Lower lobe of right lung (tissue), 2 donors: ENCODE data around the gene MPND. TPM values are rescaled to one million over a fixed set of nuclear protein-coding genes. Genes with fewer than 3 reads are reported as not detected.
A peak's percentile ranks its signal among the peaks of the same experiment; 100 is the strongest.

Experiments used
- ATAC-seq, 2 donors: fragments of 200-7000 bp; cut with Tn5 transposase; one replicate each; pipeline ENCODE4 v1.9.1; 2020 to 2022; ENCODE audit warnings: mild to moderate bottlenecking in 2 of 2, moderate library complexity in 2 of 2
- DNase-seq: peaks from one replicate; pipeline ENCODE4 v3.0.0-alpha.2; 2020
- H3K27ac ChIP-seq: fragments of 200-600 bp; one replicate; pipeline ENCODE4 v1.8.0; 2022
- H3K27me3 ChIP-seq: fragments of 200-600 bp; one replicate; pipeline ENCODE4 v1.8.0; 2022; ENCODE audit warnings: low read depth
- H3K36me3 ChIP-seq: fragments of 200-600 bp; one replicate; pipeline ENCODE4 v1.8.0; 2022; ENCODE audit warnings: mild to moderate bottlenecking
- H3K4me1 ChIP-seq: fragments of 200-600 bp; one replicate; pipeline ENCODE4 v1.8.0; 2022
- H3K4me3 ChIP-seq: fragments of 200-600 bp; one replicate; pipeline ENCODE4 v1.8.0; 2022; ENCODE audit warnings: mild to moderate bottlenecking
- H3K9me3 ChIP-seq: fragments of 200-600 bp; one replicate; pipeline ENCODE4 v1.8.0; 2022
- CTCF ChIP-seq: fragments of 200-600 bp; IDR thresholded peaks from one replicate; pipeline ENCODE4 v1.8.0; 2022; ENCODE audit warnings: antibody characterized with exemption, mild to moderate bottlenecking
- intact Hi-C: fragments of 100-400 bp; cut with DNase I; formaldehyde crosslinking; loops from one replicate; pipeline ENCODE4 v1.11.0; 2022
- total RNA-seq: library from RNA; stranded (reverse); fragmentation: NEBNext Ultra II Directional; extraction: Animal tissue kit (Norgen Biotek cat#: 25700); gene quantifications from one replicate; pipeline ENCODE4 v1.2.1, GENCODE V29; 2021
- donor health status: DM: no; HTN: yes; CAD: no; lungs with severe emphysema.

The MPND gene
- total RNA-seq, 1 donor from 2014 or later = 41.2 TPM

GRCh38 chr19:4396949-4397783 is 53.8 kb downstream of the MPND start:
- Histone ChIP-seq H3K27ac (no peak overlapping the region), H3K4me1 (peaks cover 62% of the 10 kb centered on the region), H3K27me3 (no peaks in the 10 kb centered on the region), H3K36me3 (peaks cover 35% of the 10 kb centered on the region), H3K9me3 (no peaks in the 10 kb centered on the region), H3K4me3 (no peak overlapping the region)
- intact Hi-C loops = no loop called here
- ATAC-seq (no peak), DNase-seq (no peak)
- no peak for TF ChIP-seq CTCF

- Histone ChIP-seq H3K27me3 (no peaks in the 10 kb centered on the region), H3K4me1 (peaks cover 51% of the 10 kb centered on the region), H3K4me3 (peak overlapping the region; percentile 97), H3K9me3 (no peaks in the 10 kb centered on the region), H3K36me3 (peaks cover 34% of the 10 kb centered on the region), H3K27ac (peak overlapping the region; percentile 94)
- ATAC-seq (peak; percentile 44 to 47), DNase-seq (no peak)
- intact Hi-C loops = no loop called here
- TF ChIP-seq CTCF = no peak
These were observed 56.4 kb downstream of the MPND start for GRCh38 chr19:4399812-4400134.

- H3K36me3 ChIP-seq = peaks cover 28% of the 10 kb centered on the region
- H3K9me3 ChIP-seq = no peaks in the 10 kb centered on the region
- peak within 1 kb of the TSS; percentile 94 for H3K27ac ChIP-seq
- intact Hi-C loops = no loop called here
- peaks cover 51% of the 10 kb centered on the region for H3K4me1 ChIP-seq
- TF ChIP-seq CTCF = peak; percentile 81
- peak within 1 kb of the TSS; percentile 97 for H3K4me3 ChIP-seq
- no peaks in the 10 kb centered on the region for H3K27me3 ChIP-seq
- ATAC-seq = peak; percentile 82 to 94
- DNase-seq = peak; percentile 95
These were observed 57.0 kb downstream of the MPND start, which contains the start of gene SH3GL1 for GRCh38 chr19:4400135-4400936. Gene SH3GL1, minus strand, starts transcription at chr19:4400547. Its CDS starts 179 bp downstream, at chr19:4400368.

GRCh38 chr19:4401769-4402170 is 58.4 kb downstream of the MPND start:
- no peaks in the 10 kb centered on the region for H3K9me3 ChIP-seq
- DNase-seq (no peak), ATAC-seq (no peak)
- TF ChIP-seq CTCF = no peak
- peak overlapping the region; percentile 80 for H3K27ac ChIP-seq
- H3K4me3 ChIP-seq = peak overlapping the region; percentile 76
- no peaks in the 10 kb centered on the region for H3K27me3 ChIP-seq
- peaks cover 15% of the 10 kb centered on the region for H3K36me3 ChIP-seq
- H3K4me1 ChIP-seq = peaks cover 46% of the 10 kb centered on the region
- intact Hi-C loops = no loop called here

- Histone ChIP-seq H3K27ac (peak within 1 kb of the TSS; percentile 80), H3K4me3 (peak within 1 kb of the TSS; percentile 76), H3K4me1 (peaks cover 40% of the 10 kb centered on the region), H3K9me3 (no peaks in the 10 kb centered on the region), H3K36me3 (peaks cover 8% of the 10 kb centered on the region), H3K27me3 (no peaks in the 10 kb centered on the region)
- no peak for TF ChIP-seq CTCF
- intact Hi-C loops = no loop called here
- DNase-seq (peak; percentile 100), ATAC-seq (peak; percentile 96)
These were observed 59.0 kb downstream of the MPND start, which contains the start of gene CHAF1A for GRCh38 chr19:4402171-4403004. Gene CHAF1A, plus strand, starts transcription at chr19:4402640. Its CDS starts 123 bp downstream, at chr19:4402763.
